Activated naive CD4-positive, alpha-beta T cell (primary cell): ENCODE results near the gene IFI6.
A peak's percentile ranks its signal among the peaks of the same experiment; 100 is the strongest.
"Not testable (repeated sequence)": the region's sequence is repeated elsewhere in the genome, so short reads cannot be mapped to it uniquely, and the experiment has no call there.

Experiments
- DNase-seq, 4 experiments: peaks; one replicate each; lab custom pipeline; 2025; lab: John Stamatoyannopoulos, UW

IFI6 gene, protein sequence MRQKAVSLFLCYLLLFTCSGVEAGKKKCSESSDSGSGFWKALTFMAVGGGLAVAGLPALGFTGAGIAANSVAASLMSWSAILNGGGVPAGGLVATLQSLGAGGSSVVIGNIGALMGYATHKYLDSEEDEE

GRCh38 chr1:27671964-27672749, at the start of gene IFI6:
Gene IFI6 (minus strand): TSS chr1:27672192. CDS start chr1:27669314, 2,878 bp downstream.
- peak; percentile 15 to 64 (median 43) for DNase-seq

- DNase-seq: no peak
Observed at GRCh38 chr1:27719286-27720251, 47.6 kb upstream of the IFI6 start.

DNA sequence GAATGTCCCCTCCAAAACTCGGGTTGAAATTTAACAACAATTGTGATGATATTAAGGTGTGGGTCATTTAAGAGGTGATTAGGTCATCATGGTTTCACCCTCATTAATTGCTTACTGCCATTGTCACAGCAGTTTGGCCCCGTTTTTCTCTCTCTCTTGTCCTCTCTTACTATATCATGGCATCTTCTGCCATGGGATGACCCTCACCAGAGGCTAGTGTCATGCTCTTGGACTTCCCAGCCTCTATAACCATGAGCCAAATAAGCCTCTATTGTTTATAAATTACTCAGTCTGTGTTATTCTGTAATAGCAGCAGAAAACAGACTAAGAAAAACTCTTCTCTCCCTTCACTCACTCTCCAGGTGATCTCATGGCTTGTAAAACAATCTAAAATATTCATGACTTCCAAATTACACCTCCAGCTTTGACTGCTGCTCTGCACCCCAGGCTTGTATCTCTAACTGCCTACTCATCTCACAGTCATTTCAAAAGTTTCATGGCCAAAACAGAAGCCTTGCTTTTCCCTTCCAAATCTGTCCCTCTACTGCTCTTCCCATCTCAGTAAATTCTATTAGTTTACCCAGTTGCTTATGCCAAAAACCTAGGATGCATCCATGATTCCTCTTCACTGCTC, 44.4 kb upstream of the IFI6 start:
- no peak for DNase-seq

GRCh38 chr1:27713869-27714513, 42.0 kb upstream of the IFI6 start:
- no peak for DNase-seq

- no peak for DNase-seq
Observed at GRCh38 chr1:27713139-27713725, 41.2 kb upstream of the IFI6 start.

DNA sequence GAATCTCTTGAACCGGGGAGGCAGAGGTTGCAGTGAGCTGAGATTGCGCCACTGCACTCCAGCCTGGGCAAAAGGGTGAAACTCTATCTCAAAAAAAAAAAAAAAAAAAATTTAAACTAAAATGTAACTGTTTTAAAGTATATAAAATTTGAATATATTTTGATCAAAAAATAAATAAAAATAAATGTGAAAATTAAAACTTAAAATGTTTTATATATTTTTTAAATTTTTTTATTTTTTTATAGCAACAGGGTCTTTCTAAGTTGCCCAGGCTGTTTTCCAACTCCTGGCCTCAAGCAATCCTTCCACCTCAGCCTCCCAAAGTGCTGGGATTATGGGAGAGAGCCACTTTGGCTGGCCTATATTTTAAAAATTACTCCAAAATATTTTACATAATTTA, 38.6 kb upstream of the IFI6 start:
- no peak for DNase-seq

- DNase-seq: no peak
Observed at GRCh38 chr1:27705545-27705944, 33.6 kb upstream of the IFI6 start.

- no peak for DNase-seq
Observed at GRCh38 chr1:27704958-27705357, 33.0 kb upstream of the IFI6 start.

DNA sequence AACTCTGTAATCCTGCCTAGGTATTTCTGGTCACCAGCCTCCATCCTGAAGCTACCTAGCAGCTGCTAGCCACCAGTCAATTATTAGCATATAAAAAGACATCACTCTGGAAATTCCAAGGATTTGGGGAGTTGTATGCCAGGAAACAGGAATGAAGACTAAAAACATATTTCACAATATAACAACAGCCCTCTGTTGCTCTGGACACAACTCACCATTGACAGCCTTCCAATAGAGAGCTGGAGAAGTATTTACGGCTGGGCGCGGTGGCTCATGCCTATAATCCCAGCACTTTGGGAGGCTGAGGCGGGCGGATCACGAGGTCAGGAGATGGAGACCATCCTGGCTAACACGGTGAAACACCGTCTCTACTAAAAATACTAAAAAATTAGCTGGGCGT, 24.8 kb upstream of the IFI6 start:
- DNase-seq: not testable (repeated sequence)

- no peak for DNase-seq
Observed at GRCh38 chr1:27690183-27690582, 18.2 kb upstream of the IFI6 start.

- DNase-seq: no peak
Observed at GRCh38 chr1:27689423-27690173, 17.6 kb upstream of the IFI6 start.

DNA sequence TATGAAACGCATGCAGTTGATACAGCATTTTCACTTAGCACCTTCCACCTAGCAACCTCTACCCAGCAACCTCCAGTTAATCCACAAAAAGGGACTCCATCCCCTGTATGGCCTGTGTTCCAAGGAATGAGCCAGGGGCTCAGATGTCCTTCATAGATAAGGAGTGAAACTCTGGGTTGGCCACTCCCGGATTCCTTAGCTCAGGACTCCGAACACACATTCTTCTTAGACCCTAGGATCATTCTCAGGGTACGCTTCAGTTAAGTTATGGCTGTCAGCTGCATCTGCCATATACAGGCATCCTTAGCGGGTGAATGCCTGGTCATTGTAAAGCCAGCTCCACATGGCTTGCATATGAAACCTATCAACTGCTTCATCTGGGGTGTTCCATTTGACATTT, 15.9 kb upstream of the IFI6 start:
- DNase-seq: no peak

- DNase-seq: no peak
Observed at GRCh38 chr1:27686223-27686990, 14.4 kb upstream of the IFI6 start.

DNA sequence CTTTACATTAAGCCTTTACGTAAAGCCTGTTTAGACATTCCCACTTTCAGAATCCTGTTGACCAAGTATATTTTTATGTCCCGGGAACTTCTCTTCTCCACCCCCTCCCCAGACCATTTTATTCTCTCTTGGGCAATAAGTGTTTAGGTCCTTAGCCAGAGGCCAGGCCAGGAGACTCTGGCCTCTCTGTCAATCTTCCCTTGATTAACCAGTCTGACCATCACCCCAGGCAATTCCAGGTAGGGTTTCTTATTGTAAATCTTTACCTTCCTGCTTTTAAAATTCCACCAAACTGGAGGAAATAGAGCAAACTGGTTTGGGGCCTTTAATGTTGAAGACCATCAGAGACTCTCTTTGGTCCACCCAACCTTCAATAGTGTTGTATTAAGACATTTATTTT, 12.2 kb upstream of the IFI6 start:
- DNase-seq: no peak

DNA sequence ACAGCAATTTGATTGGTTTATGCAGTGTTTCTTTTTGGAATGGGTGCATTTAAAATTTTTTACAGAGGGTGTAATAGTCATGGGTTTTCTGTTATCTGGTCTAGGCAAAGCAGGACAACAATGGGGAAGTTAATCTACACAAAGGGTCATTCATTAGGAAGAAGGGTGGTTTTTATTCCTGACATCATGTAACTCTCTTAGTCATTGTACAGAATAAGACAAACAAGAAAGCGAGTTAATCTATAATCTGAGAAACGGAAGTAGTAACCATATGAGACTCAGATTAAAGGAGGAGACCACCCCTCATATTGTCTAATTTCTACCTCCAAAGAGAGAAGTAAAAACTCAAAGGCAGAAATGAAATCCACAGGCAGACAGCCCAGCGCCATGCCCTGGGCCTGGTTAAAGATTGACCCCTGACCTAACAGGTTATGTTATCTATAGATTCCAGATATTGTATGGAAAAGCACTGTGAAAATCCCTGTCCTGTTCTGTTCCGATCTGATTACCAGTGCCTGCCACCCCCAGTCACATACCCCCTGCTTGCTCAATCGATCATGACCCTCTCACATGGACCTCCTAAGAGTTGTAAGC, 10.5 kb upstream of the IFI6 start:
- DNase-seq: no peak

- not testable (repeated sequence) for DNase-seq
Observed at GRCh38 chr1:27681580-27681979, 9.6 kb upstream of the IFI6 start.

DNA sequence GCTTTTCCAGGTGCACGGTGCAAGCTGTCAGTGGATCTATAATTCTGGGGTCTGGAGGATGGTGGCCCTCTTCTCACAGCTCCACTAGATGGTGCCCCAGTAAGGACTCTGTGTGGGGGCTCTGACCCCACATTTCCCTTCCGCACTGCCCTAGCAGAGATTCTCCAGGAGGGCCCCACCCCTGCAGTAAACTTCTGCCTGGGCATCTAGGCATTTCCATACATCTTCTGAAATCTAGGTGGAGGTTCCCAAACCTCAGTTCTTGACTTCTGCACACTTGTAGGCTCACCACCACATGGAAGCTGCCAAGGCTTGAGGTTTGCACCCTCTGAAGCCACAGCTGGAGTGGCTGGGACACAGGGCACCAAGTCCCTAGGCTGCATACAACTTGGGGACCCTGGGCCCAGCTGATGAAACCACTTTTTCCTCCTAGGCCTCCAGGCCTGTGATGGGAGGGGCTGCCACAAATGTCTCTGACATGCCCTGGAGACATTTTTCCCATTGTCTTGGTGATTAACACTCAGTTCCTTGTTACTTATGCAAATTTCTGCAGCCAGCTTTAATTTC, 8.3 kb upstream of the IFI6 start:
- DNase-seq: not testable (repeated sequence)

GRCh38 chr1:27678747-27679146, 6.8 kb upstream of the IFI6 start:
- DNase-seq: no peak

GRCh38 chr1:27676410-27676809, 4.4 kb upstream of the IFI6 start:
- no peak for DNase-seq
